Heart right ventricle (tissue), 16 donors: Measurements from ENCODE around the gene ZNF436. TPM values are rescaled to one million over a fixed set of nuclear protein-coding genes. Genes with fewer than 3 reads are reported as not detected.
A peak's percentile ranks its signal among the peaks of the same experiment; 100 is the strongest.

Experiments used
- ATAC-seq, 8 donors: fragments of 200-7000 bp; cut with Tn5 transposase; one replicate each; pipeline ENCODE4 v1.9.1; 2020; ENCODE audit warnings: mild to moderate bottlenecking in 8 of 8, moderate library complexity in 8 of 8, moderate number of reproducible peaks in 1 of 8
- DNase-seq, 2 donors: peaks; one replicate each; pipeline ENCODE4 v3.0.0-alpha.2; 2020
- H3K27ac ChIP-seq, 10 donors: fragments of 200-600 bp; sonication (generic) in 2 of 10; one replicate each; pipeline versions ENCODE4 v1.5.0 to v1.8.0; 2020 to 2022; ENCODE audit warnings: mild to moderate bottlenecking in 3 of 10
- H3K27me3 ChIP-seq, 7 donors: fragments of 200-600 bp; one replicate each; pipeline ENCODE4 v1.8.0; 2021 to 2022; ENCODE audit warnings: mild to moderate bottlenecking in 2 of 7
- H3K36me3 ChIP-seq, 9 donors: fragments of 200-600 bp; sonication (generic) in 1 of 9; one replicate each; pipeline versions ENCODE4 v1.5.0 to v1.8.0; 2020 to 2022; ENCODE audit warnings: mild to moderate bottlenecking in 2 of 9
- H3K4me1 ChIP-seq, 9 donors: fragments of 200-600 bp; sonication (generic) in 1 of 9; one replicate each; pipeline versions ENCODE4 v1.5.0 to v1.8.0; 2020 to 2022; ENCODE audit warnings: mild to moderate bottlenecking in 4 of 9
- H3K4me3 ChIP-seq, 10 donors: fragments of 200-600 bp; sonication (generic) in 2 of 10; one replicate each; pipeline versions ENCODE4 v1.5.0 to v1.8.0; 2020 to 2022; ENCODE audit warnings: mild to moderate bottlenecking in 7 of 10, moderate library complexity in 2 of 10
- H3K9me3 ChIP-seq, 11 donors: fragments of 200-600 bp in 10 of 11; sonication (generic) in 2 of 11; one replicate each; pipeline versions ENCODE4 v1.5.0 to v1.8.0; 2013 to 2022; ENCODE audit warnings: mild to moderate bottlenecking in 2 of 11, control low read depth in 1 of 11, moderate library complexity in 1 of 11
- CTCF ChIP-seq, 9 donors: fragments of 200-600 bp; sonication (generic) in 2 of 9; IDR thresholded peaks; one replicate each; pipeline versions ENCODE4 v1.5.0 to v1.8.0; 2021 to 2022; ENCODE audit warnings: antibody characterized with exemption in 9 of 9, mild to moderate bottlenecking in 5 of 9, moderate library complexity in 1 of 9
- WGBS, 2 donors: extraction: QIAGEN DNeasy Blood & Tissue Kit; methylation state at CpG; one replicate each; pipeline ENCODE4 v1.1.7; 2013; ENCODE audit warnings: inconsistent platforms in 1 of 2; 5-methylcytosine and 5-hydroxymethylcytosine counted together
- intact Hi-C, 10 donors: fragments of 100-400 bp; cut with DNase I; formaldehyde crosslinking; loops; one replicate each; pipeline versions ENCODE4 v1.11.1 to v1.14.2; 2022
- polyA plus RNA-seq, 2 donors: library from polyadenylated mRNA; stranded (reverse); fragments of 200-250 nt; gene quantifications; one replicate each; pipeline ENCODE4 v1.2.3, GENCODE V29; 2013
- total RNA-seq, 10 donors: library from RNA; stranded (reverse); fragmentation: NEBNext Ultra II Directional in 3 of 10; extraction: Animal tissue kit (Norgen Biotek cat#: 25700) in 3 of 10; gene quantifications; one replicate each; pipeline versions ENCODE4 v1.2.1 to v1.2.4, GENCODE V29; 2021 to 2023
- donor health status: Arrhythmogenic right ventricular cardiomyopathy.
- donor health status: ischemic (EF 13 %, LVEDD 7.1; RV severe dilation, severe dysfunction).
- donor health status: healthy with polysubstance abuse.
- donor health status: DM: no; HTN: yes; CAD: no.
- donor health status: DM: no; HTN: no; CAD: no.
- donor health status: ischemic (EF 25% LVEDD 6.9; RV normal size, moderate dysfunction).
- donor health status: ischemic (EF 25% LVEDD 5.7; RV mildly dilated, moderate dysfunction).
- donor health status: healthy.
- donor health status: DM: yes; HTN: yes; CAD: no.
- donor health status: Ischemic cardiomyopathy.
- donor health status: ischemic (EF 35%, LVEDD 5.7; RV mildly dilated, moderate dysfunction).
- donor health status: nonischemic (EF 11% LVEDD 7.7; RV severe dilation, severe dysfunction).
- donor health status: DM: yes; HTN: yes; CAD: no.
- donor health status: PGD.
- donor health status: ischemic (EF 29% LVEDD 5.4; RV normal size, mild dysfunction).
- donor health status: nonischemic (EF 23%, LVEDD 6.1; RV moderate dilation, normal function).

ZNF436 gene
- total and polyA plus RNA-seq, 12 donors = 3.3 to 25.5 (median 14.7) TPM

- WGBS, 2 donors = 50 to 51% methylated on average over 7 of the region's 7 CpGs
- H3K9me3 ChIP-seq = no peaks in the 10 kb centered on the region
- no peak overlapping the region for H3K4me3 ChIP-seq
- H3K27ac ChIP-seq = peak overlapping the region in 4 of 10 donors; percentile 18 to 41 (median 36)
- peaks cover 3 to 36% (median 17%) of the 10 kb centered on the region in 9 donors for H3K4me1 ChIP-seq
- TF ChIP-seq CTCF (IDR thresholded peaks at IDR 0.05) = no peak
- intact Hi-C loops = loop anchor here in 4 of 10 donors (10.0 kb wide), 2 partner anchors 64 to 94 kb away; partner anchors contain the start of gene HNRNPR (in 4 of the 4)
- H3K27me3 ChIP-seq = no peaks in the 10 kb centered on the region
- peaks cover 0 to 19% (median 0%) of the 10 kb centered on the region in 9 donors for H3K36me3 ChIP-seq
- ATAC-seq (no peak), DNase-seq (no peak)
Measured at GRCh38 chr1:23408797-23409290, 39.2 kb upstream of the ZNF436 start.

- ATAC-seq = peak in 6 of 8 donors; percentile 29 to 86 (median 76)
- peak overlapping the region in 5 of 10 donors; percentile 23 to 41 (median 35) for H3K27ac ChIP-seq
Measured at GRCh38 chr1:23407016-23407630, 37.5 kb upstream of the ZNF436 start.

GRCh38 chr1:23405946-23406345, 36.3 kb upstream of the ZNF436 start:
- DNase-seq (no peak), ATAC-seq (no peak)
- H3K9me3 ChIP-seq = no peaks in the 10 kb centered on the region
- H3K4me3 ChIP-seq = no peak overlapping the region
- no peak for TF ChIP-seq CTCF (IDR thresholded peaks at IDR 0.05)
- peaks cover 13 to 63% (median 39%) of the 10 kb centered on the region in 9 donors for H3K4me1 ChIP-seq
- peaks cover 0 to 17% (median 0%) of the 10 kb centered on the region in 9 donors for H3K36me3 ChIP-seq
- WGBS, 2 donors = 67 to 87% methylated on average over 3 of the region's 3 CpGs
- intact Hi-C loops = loop anchor here in 5 of 10 donors (2.0 to 10.0 kb wide), 3 partner anchors 37 to 91 kb away; partner anchors contain the start of genes HNRNPR (in 4 of the 5) and ZNF436 (in 2 of the 5)
- peak overlapping the region in 3 of 10 donors; percentile 9 to 30 (median 15) for H3K27ac ChIP-seq
- H3K27me3 ChIP-seq = no peaks in the 10 kb centered on the region

More at GRCh38 chr1:23407016-23407630, 37.5 kb upstream of the ZNF436 start:
- 65 to 69% methylated on average over 8 of the region's 8 CpGs for whole genome bisulfite sequencing, 2 donors
- intact Hi-C loops = loop anchor here in 4 of 10 donors (10.0 kb wide), 2 partner anchors 62 to 92 kb away; partner anchors contain the start of gene HNRNPR (in 4 of the 4)
- Histone ChIP-seq H3K4me1 (peaks cover 13 to 54% (median 34%) of the 10 kb centered on the region in 9 donors), H3K36me3 (peaks cover 0 to 19% (median 0%) of the 10 kb centered on the region in 9 donors), H3K4me3 (no peak overlapping the region), H3K9me3 (no peaks in the 10 kb centered on the region), H3K27me3 (no peaks in the 10 kb centered on the region)
- no peak for TF ChIP-seq CTCF (IDR thresholded peaks at IDR 0.05)
- peak in 1 of 2 donors; percentile 46 for DNase-seq

GRCh38 chr1:23403735-23404486, 34.3 kb upstream of the ZNF436 start:
- peaks cover 18 to 67% (median 43%) of the 10 kb centered on the region in 9 donors for H3K4me1 ChIP-seq
- DNase-seq (peak; percentile 88 to 90), ATAC-seq (peak; percentile 83 to 94 (median 90))
- peaks cover 0 to 3% (median 0%) of the 10 kb centered on the region in 11 donors for H3K9me3 ChIP-seq
- 7 to 8% methylated on average over 19 of the region's 19 CpGs for WGBS, 2 donors
- H3K27me3 ChIP-seq = no peaks in the 10 kb centered on the region
- H3K4me3 ChIP-seq = peak overlapping the region in 3 of 10 donors; percentile 0 to 25 (median 3)
- intact Hi-C loops = loop anchor here in 8 of 10 donors (1.0 to 10.0 kb wide), 8 partner anchors 35 to 89 kb away; partner anchors contain the start of genes HNRNPR (in 8 of the 8) and ZNF436 (in 6 of the 8)
- TF ChIP-seq CTCF (IDR thresholded peaks at IDR 0.05) = peak; percentile 88 to 97 (median 95)
- H3K36me3 ChIP-seq = peaks cover 0 to 16% (median 0%) of the 10 kb centered on the region in 9 donors
- H3K27ac ChIP-seq = peak overlapping the region in 9 of 10 donors; percentile 30 to 83 (median 64)
